Activated CD8-positive, alpha-beta memory T cell treated with anti-CD3 and anti-CD28 coated beads for 36 hours (primary cell): ENCODE results near the gene RBM11. TPM values are rescaled to one million over a fixed set of nuclear protein-coding genes. Genes with fewer than 3 reads are reported as not detected.
"Not testable (repeated sequence)": the region's sequence is repeated elsewhere in the genome, so short reads cannot be mapped to it uniquely, and the experiment has no call there.

ENCODE experiments used
- CTCF ChIA-PET: fragments of 350-600 bp; sonication (Branson Sonifier 250); formaldehyde crosslinking; loops from one replicate; lab custom pipeline; 2021; ENCODE audit warnings: antibody characterized with exemption; lab: Charles Lee
- POLR2A ChIA-PET: fragments of 350-600 bp; sonication (Branson Sonifier 250); formaldehyde crosslinking; loops from one replicate; lab custom pipeline; 2021; ENCODE audit warnings: antibody characterized with exemption; lab: Charles Lee
- total RNA-seq, 2 experiments: library from RNA; stranded (reverse); gene quantifications; one replicate each; pipeline ENCODE4 v1.2.3, GENCODE V29; 2021

The RBM11 gene
- 1 to 10 TPM; 1.2 to 1.8 TPM for total RNA-seq

- ChIA-PET POLR2A (no interaction called here), CTCF (interaction anchor here (0.6 kb wide), 1 partner anchor 127 kb away, joined by 3 read pairs; no protein-coding TSS in a partner anchor)
Measured at GRCh38 chr21:14215971-14216641, at the start of gene RBM11. TSS of gene RBM11 (plus strand) at chr21:14216157. CDS start at chr21:14216187, 30 bp downstream.

- CTCF ChIA-PET, POLR2A ChIA-PET: not testable (repeated sequence)
Measured at GRCh38 chr21:14166463-14167223, 49.3 kb upstream of the RBM11 start.

DNA sequence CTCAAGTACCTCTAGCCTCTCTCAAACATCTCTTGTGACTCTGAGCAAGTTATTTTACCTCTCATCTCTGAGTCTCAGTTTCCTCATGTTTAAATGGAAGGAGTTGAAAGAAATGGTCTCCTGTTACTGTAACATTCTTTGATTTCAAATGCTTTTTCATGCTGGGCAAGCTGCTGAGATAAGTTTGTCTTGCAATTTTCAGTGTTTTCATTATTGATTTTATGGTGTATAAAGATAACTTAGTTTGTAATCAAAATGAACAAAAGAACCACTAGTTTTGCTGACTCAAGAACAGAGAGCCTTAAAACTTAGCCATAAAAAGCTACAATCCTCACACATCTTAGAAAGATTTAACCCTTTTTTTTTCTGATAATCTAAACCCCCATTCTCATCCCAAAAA lies 9.7 kb upstream of the RBM11 start:
- ChIA-PET POLR2A (no interaction called here), CTCF (no interaction called here)

- ChIA-PET POLR2A (no interaction called here), CTCF (no interaction called here)
Measured at GRCh38 chr21:14210738-14211137, 5.2 kb upstream of the RBM11 start, which contains the start of gene LIPI. TSS of gene LIPI (minus strand) at chr21:14210955. CDS start at chr21:14210845, 110 bp downstream.

GRCh38 chr21:14213164-14213563 lies 2.8 kb upstream of the RBM11 start:
- POLR2A ChIA-PET, result no interaction called here
- CTCF ChIA-PET, result no interaction called here

DNA sequence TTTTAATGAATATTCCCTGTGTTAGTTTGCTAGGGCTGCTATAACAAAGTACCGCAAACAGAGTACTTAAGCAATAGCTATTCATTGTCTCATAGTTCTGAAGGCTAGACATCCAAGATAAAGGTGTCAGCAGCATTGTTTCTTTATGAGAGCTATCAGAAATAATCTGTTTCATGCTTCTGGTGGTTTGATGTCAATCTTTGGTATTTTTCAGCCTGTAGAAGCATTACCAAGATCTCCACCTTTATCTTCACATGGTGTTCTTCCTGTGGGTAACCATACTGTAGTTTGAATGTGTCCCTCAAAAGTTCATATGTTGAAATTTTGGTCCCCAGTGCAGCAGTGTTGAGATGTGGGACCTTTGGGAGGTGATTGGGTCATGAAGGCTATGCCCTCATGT lies 7.4 kb downstream of the RBM11 start:
- ChIA-PET CTCF (no interaction called here), POLR2A (no interaction called here)

- POLR2A ChIA-PET, result no interaction called here
- CTCF ChIA-PET, result no interaction called here
Measured at GRCh38 chr21:14229399-14229798, 13.4 kb downstream of the RBM11 start.

DNA sequence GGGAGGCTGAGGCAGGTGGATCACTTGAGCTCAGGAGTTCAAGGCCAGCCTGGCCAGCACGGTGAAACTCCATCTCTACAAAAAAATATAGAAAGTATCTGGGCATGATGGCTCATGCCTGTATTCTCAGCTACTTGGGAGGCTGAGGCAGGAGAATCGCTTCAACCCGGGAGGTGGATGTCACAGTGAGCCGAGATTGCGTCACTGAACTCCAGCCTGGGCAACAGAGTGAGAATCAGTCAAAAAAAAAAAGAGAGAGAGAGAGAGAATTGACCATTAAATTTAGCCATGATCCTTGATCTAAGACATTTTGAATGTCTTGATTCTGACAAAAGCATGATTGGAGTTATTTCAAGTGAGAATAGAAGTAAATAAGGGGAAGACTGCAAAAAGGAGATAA lies 19.1 kb downstream of the RBM11 start:
- ChIA-PET POLR2A (no interaction called here), CTCF (no interaction called here)

GRCh38 chr21:14236180-14236579 lies 20.2 kb downstream of the RBM11 start:
- POLR2A ChIA-PET, result no interaction called here
- CTCF ChIA-PET, result no interaction called here

- ChIA-PET CTCF (no interaction called here), POLR2A (no interaction called here)
Measured at GRCh38 chr21:14239281-14239680, 23.3 kb downstream of the RBM11 start.

DNA sequence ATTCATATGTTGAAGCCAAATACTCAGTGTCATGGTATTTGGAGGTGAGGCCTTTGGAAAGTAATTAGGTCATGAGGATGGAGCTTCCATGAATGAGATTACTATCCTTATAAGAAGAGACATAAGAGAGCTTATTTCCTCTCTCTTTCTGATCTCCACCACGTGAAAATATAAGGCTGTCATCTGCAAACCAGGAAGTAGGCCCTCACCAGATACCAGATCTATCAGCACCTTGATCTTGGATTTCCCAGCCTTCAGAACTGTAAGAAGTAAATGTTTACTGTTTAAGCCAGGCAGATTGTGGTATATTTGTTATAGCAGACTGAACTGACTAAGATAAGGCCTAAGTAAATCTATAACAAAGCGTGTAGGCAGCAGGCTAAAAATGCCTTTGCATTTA lies 25.3 kb downstream of the RBM11 start:
- ChIA-PET POLR2A (no interaction called here), CTCF (no interaction called here)

DNA sequence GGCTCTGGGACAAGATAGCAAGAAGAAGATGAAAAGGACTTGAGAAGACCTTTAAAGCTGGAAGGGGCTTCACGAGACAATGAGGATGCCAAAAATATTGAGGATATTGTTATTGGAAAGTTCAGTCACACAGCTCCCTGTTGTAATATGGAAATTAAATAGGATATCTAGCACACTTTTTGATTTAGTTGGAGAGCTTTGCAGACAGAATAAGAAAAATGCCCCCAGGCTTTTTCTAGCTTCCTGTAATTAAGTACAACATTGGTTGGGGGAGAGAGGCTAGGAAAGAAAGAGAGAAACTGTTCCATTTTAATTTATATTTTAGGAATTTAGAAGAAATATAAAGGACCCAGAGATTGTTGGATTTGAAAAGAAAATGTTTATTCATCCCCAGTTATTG lies 27.5 kb downstream of the RBM11 start:
- CTCF ChIA-PET, result no interaction called here
- POLR2A ChIA-PET, result no interaction called here

GRCh38 chr21:14243874-14244273 lies 27.9 kb downstream of the RBM11 start:
- POLR2A ChIA-PET, result no interaction called here
- CTCF ChIA-PET, result no interaction called here

DNA sequence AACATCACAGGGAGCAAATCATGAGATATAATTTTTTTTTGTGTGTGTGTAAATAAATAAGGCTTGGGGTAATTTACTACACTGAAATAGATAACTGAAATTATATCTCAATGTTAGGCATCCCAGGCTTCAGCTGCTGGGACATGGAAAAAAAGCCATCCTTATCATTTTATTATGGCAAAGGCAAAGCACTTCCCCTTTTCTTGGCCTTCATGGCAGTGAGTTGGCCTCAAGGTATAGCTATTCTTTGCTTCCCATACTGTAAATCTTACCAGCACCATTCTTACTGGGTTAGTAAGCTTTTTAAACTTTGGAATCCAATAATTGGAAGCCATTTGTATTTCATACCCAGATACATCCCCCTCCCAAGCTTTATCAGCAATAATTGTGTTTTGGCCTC lies 29.0 kb downstream of the RBM11 start:
- ChIA-PET CTCF (no interaction called here), POLR2A (no interaction called here)

- POLR2A ChIA-PET, result no interaction called here
- CTCF ChIA-PET, result no interaction called here
Measured at GRCh38 chr21:14245711-14246110, 29.8 kb downstream of the RBM11 start.

GRCh38 chr21:14251336-14251735 lies 35.4 kb downstream of the RBM11 start:
- POLR2A ChIA-PET, result no interaction called here
- CTCF ChIA-PET, result no interaction called here

- CTCF ChIA-PET, result no interaction called here
- POLR2A ChIA-PET, result interaction anchor here (0.5 kb wide), 1 partner anchor 9 kb away, joined by 3 read pairs; no protein-coding TSS in a partner anchor
Measured at GRCh38 chr21:14259747-14260146, 43.8 kb downstream of the RBM11 start.

DNA sequence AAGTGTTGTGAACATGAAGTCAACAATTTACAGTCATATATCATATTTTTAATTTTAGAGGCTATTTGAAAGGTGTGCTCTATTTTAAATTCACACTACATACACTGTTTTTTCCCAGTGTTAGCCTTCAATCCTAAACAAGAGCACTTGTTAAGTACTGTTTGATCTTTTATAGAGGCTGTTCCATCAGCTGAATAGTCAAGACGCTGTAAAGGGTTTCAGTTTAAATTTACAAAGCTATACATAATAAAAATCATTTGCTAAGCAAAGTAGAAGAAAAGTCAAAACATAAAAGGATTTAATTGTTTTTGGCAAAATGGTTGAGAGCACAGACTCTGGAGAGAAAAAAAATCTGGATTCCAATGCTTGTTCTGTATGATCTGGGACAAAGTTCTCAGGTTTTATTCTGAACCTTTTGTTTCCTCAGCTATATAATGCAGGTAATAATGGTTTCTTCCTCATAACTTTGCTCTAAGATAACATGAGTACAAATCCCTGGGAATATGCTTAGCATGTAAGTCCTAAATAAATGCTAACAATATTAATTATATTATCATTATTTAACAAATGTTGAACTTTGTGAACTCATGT lies 44.3 kb downstream of the RBM11 start:
- CTCF ChIA-PET, result no interaction called here
- POLR2A ChIA-PET, result interaction anchor here (0.5 kb wide), 1 partner anchor 9 kb away, joined by 3 read pairs; no protein-coding TSS in a partner anchor

DNA sequence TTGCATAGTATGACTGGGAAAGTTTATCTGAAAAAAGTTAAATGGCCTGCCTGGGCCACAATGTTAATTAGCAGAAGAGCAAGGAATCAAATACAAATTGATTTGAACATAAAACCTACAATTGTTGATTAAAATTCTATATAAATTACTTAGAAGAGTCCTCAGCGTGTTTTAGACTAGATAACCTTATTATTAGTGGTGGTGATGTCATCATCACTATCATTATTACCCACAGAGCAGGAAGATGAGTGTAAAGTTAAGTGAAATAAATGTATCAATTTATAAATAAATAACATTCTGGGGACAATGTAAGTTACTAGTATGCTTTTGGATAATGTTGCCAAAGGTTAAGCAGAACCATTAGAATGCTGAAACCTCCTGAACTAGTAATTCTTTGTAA lies 46.1 kb downstream of the RBM11 start:
- ChIA-PET CTCF (no interaction called here), POLR2A (no interaction called here)

GRCh38 chr21:14263879-14264278 lies 47.9 kb downstream of the RBM11 start:
- CTCF ChIA-PET, result no interaction called here
- POLR2A ChIA-PET, result no interaction called here

- POLR2A ChIA-PET, result no interaction called here
- CTCF ChIA-PET, result no interaction called here
Measured at GRCh38 chr21:14265023-14265422, 49.1 kb downstream of the RBM11 start.
